PC-9 (cell line): ENCODE measurements around the gene CCDC80. TPM values are rescaled to one million over a fixed set of nuclear protein-coding genes. Genes with fewer than 3 reads are reported as not detected.

Source experiments
- BruUV-seq: library from RNA; stranded (reverse); fragments of 400-500 nt; replicated peaks from 2 replicates; lab custom pipeline; 2021; lab: Mats Ljungman, UMichigan
- CTCF ChIA-PET: fragments of 300-600 bp; sonication (Branson Sonifier 250); formaldehyde crosslinking; loops from one replicate; lab custom pipeline; 2022; ENCODE audit warnings: antibody characterized with exemption; lab: Charles Lee
- POLR2A ChIA-PET: fragments of 300-600 bp; sonication (Branson Sonifier 250); formaldehyde crosslinking; loops from one replicate; lab custom pipeline; 2022; ENCODE audit warnings: antibody characterized with exemption; ENCODE audit not compliant: unreplicated experiment; lab: Charles Lee
- DNase-seq, 2 experiments: peaks; one replicate each; pipeline versions ENCODE4 v3.0.0 to v3.0.0-alpha.2; 2015 to 2022; ENCODE audit warnings: mixed read lengths in 1 of 2
- H2AFZ ChIP-seq: fragments of 200-600 bp; sonication (generic); 2 replicates; pipeline ENCODE4 v1.8.1; 2017; ENCODE audit warnings: antibody characterized with exemption
- H3F3A ChIP-seq: fragments of 200-600 bp; sonication (generic); 2 replicates; pipeline ENCODE4 v1.8.1; 2017; ENCODE audit warnings: antibody characterized with exemption, mild to moderate bottlenecking, low read depth; ENCODE audit not compliant: insufficient read depth
- H3K27ac ChIP-seq: fragments of 200-600 bp; sonication (generic); 2 replicates; pipeline ENCODE4 v1.6.1; 2016; ENCODE audit warnings: mixed run types
- H3K27me3 ChIP-seq: fragments of 200-600 bp; sonication (generic); 2 replicates; pipeline ENCODE4 v1.6.1; 2016; ENCODE audit warnings: low read depth, mixed run types; ENCODE audit not compliant: insufficient read depth
- H3K36me3 ChIP-seq: fragments of 200-600 bp; sonication (generic); 2 replicates; pipeline ENCODE4 v1.6.1; 2016; ENCODE audit warnings: low read depth, mixed run types
- H3K4me1 ChIP-seq: fragments of 200-600 bp; sonication (generic); replicated peaks from 2 replicates; pipeline ENCODE4 v1.6.1; 2016; ENCODE audit warnings: mixed run types; ENCODE audit not compliant: insufficient read depth
- H3K4me2 ChIP-seq: fragments of 200-600 bp; sonication (generic); 2 replicates; pipeline ENCODE4 v1.6.1; 2017; ENCODE audit warnings: mixed run types
- H3K4me3 ChIP-seq: fragments of 200-600 bp; sonication (generic); 2 replicates; pipeline ENCODE4 v1.6.1; 2016; ENCODE audit warnings: mixed run types
- H3K79me2 ChIP-seq: fragments of 200-600 bp; sonication (generic); 2 replicates; pipeline ENCODE4 v1.6.1; 2017; ENCODE audit warnings: low read depth, mixed run types
- H3K9me2 ChIP-seq: fragments of 200-600 bp; sonication (generic); 2 replicates; pipeline ENCODE4 v1.8.1; 2017; ENCODE audit warnings: mild to moderate bottlenecking; ENCODE audit not compliant: insufficient read depth
- H3K9me3 ChIP-seq: fragments of 200-600 bp; sonication (generic); 2 replicates; pipeline ENCODE4 v1.8.1; 2016; ENCODE audit warnings: low read depth; ENCODE audit not compliant: insufficient read depth
- H4K20me1 ChIP-seq: fragments of 200-600 bp; sonication (generic); 2 replicates; pipeline ENCODE4 v1.8.1; 2017; ENCODE audit not compliant: insufficient read depth
- EZH2 ChIP-seq: fragments of 200-600 bp; sonication (generic); IDR thresholded peaks from 2 replicates; pipeline ENCODE4 v1.8.0; 2017; ENCODE audit warnings: antibody characterized with exemption, low read depth
- intact Hi-C: fragments of 100-400 bp; cut with micrococcal nuclease; formaldehyde crosslinking; loops from one replicate; pipeline ENCODE4 v1.10.0; 2022; ENCODE audit not compliant: unreplicated experiment
- total RNA-seq: library from RNA; stranded (reverse); gene quantifications from 2 replicates; pipeline ENCODE4 v1.2.3, GENCODE V29; 2021
- TF ChIP-seq, protein P1 (sequence below): fragments of 200-600 bp; sonication (generic); conservative IDR thresholded peaks from 2 replicates; pipeline ENCODE4 v1.6.1; 2017; ENCODE audit warnings: mixed run types, antibody characterized with exemption, mild to moderate bottlenecking, moderate library complexity

CCDC80 gene
- total RNA-seq, 1 experiment from 2014 or later = 162 TPM

DNA sequence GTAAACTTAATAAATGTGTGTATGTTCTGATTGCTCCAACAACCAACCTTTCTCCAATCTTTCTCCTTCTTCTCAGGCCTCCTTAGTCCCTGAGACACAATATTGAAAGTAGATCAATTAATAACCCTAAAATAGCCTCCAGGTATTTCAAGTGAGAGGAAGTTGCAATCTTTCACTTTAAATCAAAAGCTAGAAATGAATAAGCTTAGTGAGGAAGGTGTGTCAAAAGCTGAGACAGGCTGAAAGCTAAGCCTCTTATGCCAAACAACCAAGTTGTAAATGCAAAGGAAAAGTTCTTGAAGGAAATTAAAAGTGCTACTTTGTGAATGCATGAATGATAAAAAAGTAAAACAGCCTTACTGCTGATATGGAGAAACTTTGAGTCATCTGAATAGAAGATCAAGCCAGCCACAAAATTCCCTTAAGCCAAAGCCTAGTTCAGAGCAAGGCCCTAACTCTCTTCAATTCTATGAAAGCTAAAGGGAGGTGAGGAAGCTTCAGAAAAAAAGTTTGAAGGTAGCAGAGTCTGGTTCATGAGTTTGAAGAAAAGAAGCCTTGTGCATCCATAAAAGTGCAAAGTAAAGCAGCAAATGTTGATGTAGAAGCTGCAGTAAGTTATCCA, 38.6 kb downstream of the CCDC80 start:
- TF ChIP-seq, protein P1, sequence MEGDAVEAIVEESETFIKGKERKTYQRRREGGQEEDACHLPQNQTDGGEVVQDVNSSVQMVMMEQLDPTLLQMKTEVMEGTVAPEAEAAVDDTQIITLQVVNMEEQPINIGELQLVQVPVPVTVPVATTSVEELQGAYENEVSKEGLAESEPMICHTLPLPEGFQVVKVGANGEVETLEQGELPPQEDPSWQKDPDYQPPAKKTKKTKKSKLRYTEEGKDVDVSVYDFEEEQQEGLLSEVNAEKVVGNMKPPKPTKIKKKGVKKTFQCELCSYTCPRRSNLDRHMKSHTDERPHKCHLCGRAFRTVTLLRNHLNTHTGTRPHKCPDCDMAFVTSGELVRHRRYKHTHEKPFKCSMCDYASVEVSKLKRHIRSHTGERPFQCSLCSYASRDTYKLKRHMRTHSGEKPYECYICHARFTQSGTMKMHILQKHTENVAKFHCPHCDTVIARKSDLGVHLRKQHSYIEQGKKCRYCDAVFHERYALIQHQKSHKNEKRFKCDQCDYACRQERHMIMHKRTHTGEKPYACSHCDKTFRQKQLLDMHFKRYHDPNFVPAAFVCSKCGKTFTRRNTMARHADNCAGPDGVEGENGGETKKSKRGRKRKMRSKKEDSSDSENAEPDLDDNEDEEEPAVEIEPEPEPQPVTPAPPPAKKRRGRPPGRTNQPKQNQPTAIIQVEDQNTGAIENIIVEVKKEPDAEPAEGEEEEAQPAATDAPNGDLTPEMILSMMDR = no peak
- no peak for TF ChIP-seq EZH2
- no peak for DNase-seq
- Histone ChIP-seq H3K4me3 (no peak overlapping the region), H2AFZ (no peak overlapping the region), H3F3A (no peaks in the 10 kb centered on the region), H3K4me1 (peaks cover 10% of the 10 kb centered on the region; the same call in 1 of the 2 replicates), H3K27me3 (no peaks in the 10 kb centered on the region), H3K36me3 (no peaks in the 10 kb centered on the region), H4K20me1 (no peaks in the 10 kb centered on the region), H3K79me2 (no peaks in the 10 kb centered on the region), H3K9me2 (no peaks in the 10 kb centered on the region), H3K27ac (no peak overlapping the region), H3K9me3 (no peaks in the 10 kb centered on the region), H3K4me2 (no peak overlapping the region)
- POLR2A ChIA-PET = no interaction called here
- intact Hi-C loops = no loop called here
- CTCF ChIA-PET = interaction anchor here (0.6 kb wide), 1 partner anchor 22 kb away, joined by 3 read pairs; no protein-coding TSS in a partner anchor
- no TSS peak for BruUV-seq

DNA sequence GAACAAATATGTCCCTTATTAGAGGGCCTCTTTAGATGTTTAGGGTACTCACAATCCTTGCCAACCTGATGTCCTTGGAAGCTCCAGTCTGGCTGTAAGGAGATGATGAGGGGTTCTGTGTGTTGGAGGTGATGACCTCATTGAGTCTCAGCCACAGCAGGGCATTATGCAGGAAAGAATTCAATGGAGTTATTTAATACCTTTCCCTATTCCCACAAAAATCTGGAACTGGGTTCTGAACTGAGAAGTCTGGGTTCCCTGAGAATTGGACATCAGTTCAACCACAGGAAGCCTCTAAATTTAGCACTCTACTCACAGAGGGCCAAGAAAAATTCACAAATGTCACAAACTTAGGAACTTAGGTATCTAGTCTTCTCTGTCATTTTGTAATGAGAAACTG, 42.2 kb downstream of the CCDC80 start:
- ChIA-PET CTCF (no interaction called here), POLR2A (no interaction called here)

DNA sequence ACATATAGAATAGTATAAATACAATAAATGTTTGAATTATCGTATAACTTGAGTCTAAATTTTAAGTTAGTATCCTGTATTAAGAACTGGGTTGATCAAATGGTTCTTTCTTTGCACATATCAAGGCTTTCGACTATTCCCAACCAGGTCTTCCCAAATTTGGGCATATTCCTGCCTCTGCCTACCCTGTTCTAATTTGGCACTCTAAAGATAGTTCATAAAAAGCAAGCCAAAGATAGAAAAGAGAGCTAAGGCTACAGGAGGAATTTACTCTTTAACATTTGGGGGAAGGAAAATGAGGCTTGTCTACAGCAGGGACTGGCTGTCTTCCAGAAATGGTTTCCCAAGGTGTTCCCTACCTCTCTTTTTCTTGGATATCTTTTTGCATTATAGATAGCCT, 43.0 kb downstream of the CCDC80 start:
- no peak for DNase-seq
- Histone ChIP-seq H3K9me3 (no peaks in the 10 kb centered on the region), H3K79me2 (no peaks in the 10 kb centered on the region), H3K27ac (no peak overlapping the region), H3F3A (no peaks in the 10 kb centered on the region), H3K36me3 (no peaks in the 10 kb centered on the region), H2AFZ (no peak overlapping the region), H3K9me2 (no peaks in the 10 kb centered on the region), H3K4me3 (no peak overlapping the region), H4K20me1 (no peaks in the 10 kb centered on the region), H3K27me3 (no peaks in the 10 kb centered on the region), H3K4me2 (no peak overlapping the region), H3K4me1 (no peaks in the 10 kb centered on the region)
- ChIA-PET CTCF (no interaction called here), POLR2A (no interaction called here)
- TF ChIP-seq EZH2 = no peak
- TF ChIP-seq, protein P1 = no peak
- intact Hi-C loops = no loop called here
- no TSS peak for BruUV-seq

More for the DNA sequence above, 42.2 kb downstream of the CCDC80 start:
- Histone ChIP-seq H3K36me3 (no peaks in the 10 kb centered on the region), H3F3A (no peaks in the 10 kb centered on the region), H3K9me2 (no peaks in the 10 kb centered on the region), H3K4me2 (no peak overlapping the region), H3K79me2 (no peaks in the 10 kb centered on the region), H2AFZ (no peak overlapping the region), H3K27me3 (no peaks in the 10 kb centered on the region), H3K9me3 (no peaks in the 10 kb centered on the region), H3K27ac (no peak overlapping the region), H3K4me1 (no peaks in the 10 kb centered on the region), H3K4me3 (no peak overlapping the region), H4K20me1 (no peaks in the 10 kb centered on the region)
- no TSS peak for BruUV-seq
- no peak for DNase-seq
- TF ChIP-seq, protein P1 = no peak
- no peak for TF ChIP-seq EZH2
- intact Hi-C loops = no loop called here
